Upper lobe of left lung (tissue), 4 donors: Measurements from ENCODE around the gene CHRND.

ENCODE experiments used
- EP300 ChIP-seq, 4 donors: sonication (generic); formaldehyde crosslinking; IDR thresholded peaks; one replicate each; pipeline ENCODE4 v1.5.1; 2017; ENCODE audit warnings: antibody characterized with exemption in 4 of 4, control low read depth in 2 of 4
- POLR2A ChIP-seq, 4 donors: fragments of 450-650 bp; IDR thresholded peaks; one replicate each; pipeline ENCODE4 v1.5.1; 2016 to 2017; ENCODE audit warnings: antibody characterized with exemption in 4 of 4, mild to moderate bottlenecking in 2 of 4
- POLR2AphosphoS5 ChIP-seq, 2 donors: sonication (generic); formaldehyde crosslinking; IDR thresholded peaks; one replicate each; pipeline ENCODE4 v1.5.1; 2017; ENCODE audit warnings: antibody characterized with exemption in 2 of 2
- TF ChIP-seq, protein P1 (sequence below), 6 experiments: fragments of 450-650 bp in 4 of 6; fragments of 200-600 bp in 2 of 6; sonication (generic) in 2 of 6; IDR thresholded peaks; one replicate each; pipeline ENCODE4 v1.5.1; 2016 to 2019; ENCODE audit warnings: antibody characterized with exemption in 6 of 6

- no peak for TF ChIP-seq POLR2A (IDR thresholded peaks at IDR 0.05)
- TF ChIP-seq, protein P1, sequence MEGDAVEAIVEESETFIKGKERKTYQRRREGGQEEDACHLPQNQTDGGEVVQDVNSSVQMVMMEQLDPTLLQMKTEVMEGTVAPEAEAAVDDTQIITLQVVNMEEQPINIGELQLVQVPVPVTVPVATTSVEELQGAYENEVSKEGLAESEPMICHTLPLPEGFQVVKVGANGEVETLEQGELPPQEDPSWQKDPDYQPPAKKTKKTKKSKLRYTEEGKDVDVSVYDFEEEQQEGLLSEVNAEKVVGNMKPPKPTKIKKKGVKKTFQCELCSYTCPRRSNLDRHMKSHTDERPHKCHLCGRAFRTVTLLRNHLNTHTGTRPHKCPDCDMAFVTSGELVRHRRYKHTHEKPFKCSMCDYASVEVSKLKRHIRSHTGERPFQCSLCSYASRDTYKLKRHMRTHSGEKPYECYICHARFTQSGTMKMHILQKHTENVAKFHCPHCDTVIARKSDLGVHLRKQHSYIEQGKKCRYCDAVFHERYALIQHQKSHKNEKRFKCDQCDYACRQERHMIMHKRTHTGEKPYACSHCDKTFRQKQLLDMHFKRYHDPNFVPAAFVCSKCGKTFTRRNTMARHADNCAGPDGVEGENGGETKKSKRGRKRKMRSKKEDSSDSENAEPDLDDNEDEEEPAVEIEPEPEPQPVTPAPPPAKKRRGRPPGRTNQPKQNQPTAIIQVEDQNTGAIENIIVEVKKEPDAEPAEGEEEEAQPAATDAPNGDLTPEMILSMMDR (IDR thresholded peaks at IDR 0.05) = no peak
- TF ChIP-seq POLR2AphosphoS5 (IDR thresholded peaks at IDR 0.05) = no peak
- no peak for TF ChIP-seq EP300 (IDR thresholded peaks at IDR 0.05)
Observed at GRCh38 chr2:232485348-232485756, 40.6 kb upstream of the CHRND start.
